WTC11 (cell line): ENCODE measurements around the gene FAM181A. TPM values are rescaled to one million over a fixed set of nuclear protein-coding genes. Genes with fewer than 3 reads are reported as not detected.

Experiments used
- ATAC-seq: fragments of 200-7000 bp; cut with Tn5 transposase; 2 replicates; pipeline ENCODE4 v1.10.0; 2021; ENCODE audit warnings: mild to moderate bottlenecking, moderate library complexity
- CTCF ChIA-PET: fragments of 300-600 bp; sonication (Branson Sonifier 250); formaldehyde crosslinking; loops from one replicate; lab custom pipeline; 2021; ENCODE audit warnings: antibody characterized with exemption; lab: Charles Lee
- POLR2A ChIA-PET: fragments of 350-600 bp; sonication (Branson Sonifier 250); formaldehyde crosslinking; loops from one replicate; lab custom pipeline; 2021; ENCODE audit warnings: antibody characterized with exemption; lab: Charles Lee
- DNase-seq: peaks from one replicate; pipeline ENCODE4 v3.0.0; 2021; ENCODE audit warnings: low spot score
- H3K27ac Mint-ChIP-seq: 2 replicates; pipeline ENCODE4 v1.8.0; 2021; ENCODE audit warnings: mixed read lengths
- H3K27me3 Mint-ChIP-seq: 2 replicates; pipeline ENCODE4 v1.8.0; 2021; ENCODE audit warnings: low read depth, mild to moderate bottlenecking, moderate library complexity, mixed read lengths
- H3K36me3 Mint-ChIP-seq: 2 replicates; pipeline ENCODE4 v1.8.0; 2021; ENCODE audit warnings: mixed read lengths
- H3K4me1 Mint-ChIP-seq: 2 replicates; pipeline ENCODE4 v1.8.0; 2022; ENCODE audit warnings: mixed read lengths
- H3K4me3 Mint-ChIP-seq: 2 replicates; pipeline ENCODE4 v1.8.0; 2021; ENCODE audit warnings: mild to moderate bottlenecking, moderate library complexity, mixed read lengths
- H3K9me3 Mint-ChIP-seq: 2 replicates; pipeline ENCODE4 v1.8.0; 2021; ENCODE audit warnings: mixed read lengths
- CDX4 ChIP-seq: fragments of 250-450 bp; sonication (Bioruptor Pico); IDR thresholded peaks from 2 replicates; pipeline ENCODE4 v1.9.0; 2021; ENCODE audit warnings: moderate library complexity, mild to moderate bottlenecking, inconsistent platforms, borderline replicate concordance
- FOXJ3 ChIP-seq: sonication (generic); formaldehyde crosslinking; IDR thresholded peaks from 2 replicates; pipeline ENCODE4 v1.9.0; 2021; ENCODE audit warnings: missing genetic modification reagents, mild to moderate bottlenecking, borderline replicate concordance
- FOXP1 ChIP-seq: sonication (generic); formaldehyde crosslinking; IDR thresholded peaks from 2 replicates; pipeline ENCODE4 v1.8.0; 2022; ENCODE audit warnings: missing genetic modification reagents, mild to moderate bottlenecking, moderate library complexity, borderline replicate concordance
- GRHL2 ChIP-seq: fragments of 250-450 bp; sonication (Bioruptor Pico); IDR thresholded peaks from 2 replicates; pipeline ENCODE4 v1.8.0; 2022; ENCODE audit warnings: mild to moderate bottlenecking, moderate library complexity; ENCODE audit not compliant: insufficient replicate concordance, severe bottlenecking
- NFYB ChIP-seq: sonication (generic); formaldehyde crosslinking; conservative IDR thresholded peaks from 2 replicates; pipeline ENCODE4 v1.8.0; 2022; ENCODE audit warnings: low read depth, missing genetic modification reagents
- NR1H2 ChIP-seq: sonication (generic); formaldehyde crosslinking; IDR thresholded peaks from 2 replicates; pipeline ENCODE4 v1.9.0; 2021; ENCODE audit warnings: mild to moderate bottlenecking, moderate library complexity, missing genetic modification reagents
- NR2C2 ChIP-seq: sonication (generic); formaldehyde crosslinking; IDR thresholded peaks from 2 replicates; pipeline ENCODE4 v1.8.0; 2022; ENCODE audit warnings: mild to moderate bottlenecking, missing genetic modification reagents
- TEAD1 ChIP-seq: sonication (generic); formaldehyde crosslinking; IDR thresholded peaks from 2 replicates; pipeline ENCODE4 v1.8.0; 2022; ENCODE audit warnings: mild to moderate bottlenecking, missing genetic modification reagents
- TEAD4 ChIP-seq: sonication (generic); formaldehyde crosslinking; IDR thresholded peaks from 2 replicates; pipeline ENCODE4 v1.8.0; 2022; ENCODE audit warnings: mild to moderate bottlenecking, missing genetic modification reagents
- ZNF121 ChIP-seq: sonication (generic); formaldehyde crosslinking; IDR thresholded peaks from 2 replicates; pipeline ENCODE4 v1.8.0; 2023; ENCODE audit warnings: missing genetic modification reagents
- ZNF423 ChIP-seq: fragments of 250-450 bp; sonication (Bioruptor Pico); IDR thresholded peaks from 2 replicates; pipeline ENCODE4 v2.1.2; 2022; ENCODE audit warnings: mild to moderate bottlenecking, moderate library complexity
- total RNA-seq: library from RNA; stranded (reverse); gene quantifications from 3 replicates; pipeline ENCODE4 v1.2.3, GENCODE V29; 2021
- TF ChIP-seq, protein P1 (sequence below): sonication (generic); formaldehyde crosslinking; IDR thresholded peaks from 2 replicates; pipeline ENCODE4 v1.8.1; 2023; ENCODE audit warnings: mild to moderate bottlenecking, moderate library complexity, missing genetic modification reagents
- TF ChIP-seq, protein P2 (sequence below): sonication (generic); formaldehyde crosslinking; IDR thresholded peaks from 2 replicates; pipeline ENCODE4 v1.8.1; 2022; ENCODE audit warnings: low read depth, missing genetic modification reagents, borderline replicate concordance
- TF ChIP-seq, protein P3 (sequence below): sonication (generic); formaldehyde crosslinking; IDR thresholded peaks from 2 replicates; pipeline ENCODE4 v1.8.1; 2022; ENCODE audit warnings: mild to moderate bottlenecking, missing genetic modification reagents, moderate library complexity, borderline replicate concordance
- TF ChIP-seq, protein P4 (sequence below): sonication (generic); formaldehyde crosslinking; IDR thresholded peaks from 2 replicates; pipeline ENCODE4 v1.8.1; 2023; ENCODE audit warnings: mild to moderate bottlenecking, missing genetic modification reagents, borderline replicate concordance
- TF ChIP-seq, protein P5 (sequence below): sonication (generic); formaldehyde crosslinking; IDR thresholded peaks from 2 replicates; pipeline ENCODE4 v1.8.0; 2022; ENCODE audit warnings: mild to moderate bottlenecking, missing genetic modification reagents

Gene FAM181A
- total RNA-seq, 1 experiment from 2014 or later = not detected

- no peaks in the 10 kb centered on the region for H3K4me1 Mint-ChIP-seq
- CTCF ChIA-PET = interaction anchor here (3.1 kb wide), 1 partner anchor 25 kb away, joined by 18 read pairs; no protein-coding TSS in a partner anchor
These were observed 38.2 kb downstream of the FAM181A start for GRCh38 chr14:93965287-93965821.

DNA sequence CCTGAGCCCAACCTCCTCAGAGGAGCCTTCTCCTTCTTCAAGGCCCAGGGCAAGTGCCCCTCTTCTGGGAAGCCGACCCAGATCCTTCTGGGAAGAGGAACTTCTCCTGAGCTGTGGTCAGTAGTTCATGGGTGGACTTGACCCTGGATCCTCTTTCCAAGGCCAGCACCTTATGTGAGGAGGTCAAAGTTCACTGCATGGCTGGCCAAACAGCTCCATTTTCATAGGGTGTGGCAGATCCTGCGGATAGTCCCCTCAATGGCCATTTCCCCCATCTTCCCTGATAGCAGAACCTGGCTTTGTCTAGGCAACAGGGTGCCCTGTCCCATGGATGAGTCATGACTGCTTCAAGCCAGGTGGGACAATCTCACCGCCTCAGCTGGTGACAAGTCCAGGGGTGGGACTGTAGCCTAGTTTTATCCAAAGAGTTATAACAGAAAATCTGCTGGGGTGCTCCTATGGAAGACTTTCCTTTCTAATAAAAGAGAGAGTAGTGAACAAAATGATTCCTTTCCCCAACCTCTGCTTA, 38.9 kb downstream of the FAM181A start:
- ChIA-PET CTCF (no interaction called here), POLR2A (no interaction called here)
- ATAC-seq (no peak), DNase-seq (no peak)
- Mint-ChIP-seq H3K36me3 (no peaks in the 10 kb centered on the region), H3K9me3 (no peaks in the 10 kb centered on the region), H3K27me3 (no peaks in the 10 kb centered on the region), H3K27ac (no peak overlapping the region), H3K4me3 (no peak overlapping the region), H3K4me1 (no peaks in the 10 kb centered on the region)
- TF ChIP-seq, protein P1, sequence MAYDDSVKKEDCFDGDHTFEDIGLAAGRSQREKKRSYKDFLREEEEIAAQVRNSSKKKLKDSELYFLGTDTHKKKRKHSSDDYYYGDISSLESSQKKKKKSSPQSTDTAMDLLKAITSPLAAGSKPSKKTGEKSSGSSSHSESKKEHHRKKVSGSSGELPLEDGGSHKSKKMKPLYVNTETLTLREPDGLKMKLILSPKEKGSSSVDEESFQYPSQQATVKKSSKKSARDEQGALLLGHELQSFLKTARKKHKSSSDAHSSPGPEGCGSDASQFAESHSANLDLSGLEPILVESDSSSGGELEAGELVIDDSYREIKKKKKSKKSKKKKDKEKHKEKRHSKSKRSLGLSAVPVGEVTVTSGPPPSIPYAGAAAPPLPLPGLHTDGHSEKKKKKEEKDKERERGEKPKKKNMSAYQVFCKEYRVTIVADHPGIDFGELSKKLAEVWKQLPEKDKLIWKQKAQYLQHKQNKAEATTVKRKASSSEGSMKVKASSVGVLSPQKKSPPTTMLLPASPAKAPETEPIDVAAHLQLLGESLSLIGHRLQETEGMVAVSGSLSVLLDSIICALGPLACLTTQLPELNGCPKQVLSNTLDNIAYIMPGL (CRISPR knock-in tag) = no peak
- TF ChIP-seq, protein P2, sequence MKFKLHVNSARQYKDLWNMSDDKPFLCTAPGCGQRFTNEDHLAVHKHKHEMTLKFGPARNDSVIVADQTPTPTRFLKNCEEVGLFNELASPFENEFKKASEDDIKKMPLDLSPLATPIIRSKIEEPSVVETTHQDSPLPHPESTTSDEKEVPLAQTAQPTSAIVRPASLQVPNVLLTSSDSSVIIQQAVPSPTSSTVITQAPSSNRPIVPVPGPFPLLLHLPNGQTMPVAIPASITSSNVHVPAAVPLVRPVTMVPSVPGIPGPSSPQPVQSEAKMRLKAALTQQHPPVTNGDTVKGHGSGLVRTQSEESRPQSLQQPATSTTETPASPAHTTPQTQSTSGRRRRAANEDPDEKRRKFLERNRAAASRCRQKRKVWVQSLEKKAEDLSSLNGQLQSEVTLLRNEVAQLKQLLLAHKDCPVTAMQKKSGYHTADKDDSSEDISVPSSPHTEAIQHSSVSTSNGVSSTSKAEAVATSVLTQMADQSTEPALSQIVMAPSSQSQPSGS = no peak

More at GRCh38 chr14:93965287-93965821, 38.2 kb downstream of the FAM181A start:
- DNase-seq = no peak
- no peaks in the 10 kb centered on the region for H3K9me3 Mint-ChIP-seq
- H3K36me3 Mint-ChIP-seq = no peaks in the 10 kb centered on the region
- ATAC-seq = no peak
- no peaks in the 10 kb centered on the region for H3K27me3 Mint-ChIP-seq
- no peak overlapping the region for H3K4me3 Mint-ChIP-seq
- no peak overlapping the region for H3K27ac Mint-ChIP-seq
- POLR2A ChIA-PET = no interaction called here
- no peak for TF ChIP-seq NR2C2 (CRISPR knock-in tag)
- TF ChIP-seq, protein P2 = no peak
- TF ChIP-seq, protein P3, sequence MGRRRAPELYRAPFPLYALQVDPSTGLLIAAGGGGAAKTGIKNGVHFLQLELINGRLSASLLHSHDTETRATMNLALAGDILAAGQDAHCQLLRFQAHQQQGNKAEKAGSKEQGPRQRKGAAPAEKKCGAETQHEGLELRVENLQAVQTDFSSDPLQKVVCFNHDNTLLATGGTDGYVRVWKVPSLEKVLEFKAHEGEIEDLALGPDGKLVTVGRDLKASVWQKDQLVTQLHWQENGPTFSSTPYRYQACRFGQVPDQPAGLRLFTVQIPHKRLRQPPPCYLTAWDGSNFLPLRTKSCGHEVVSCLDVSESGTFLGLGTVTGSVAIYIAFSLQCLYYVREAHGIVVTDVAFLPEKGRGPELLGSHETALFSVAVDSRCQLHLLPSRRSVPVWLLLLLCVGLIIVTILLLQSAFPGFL (CRISPR knock-in tag) = no peak

DNA sequence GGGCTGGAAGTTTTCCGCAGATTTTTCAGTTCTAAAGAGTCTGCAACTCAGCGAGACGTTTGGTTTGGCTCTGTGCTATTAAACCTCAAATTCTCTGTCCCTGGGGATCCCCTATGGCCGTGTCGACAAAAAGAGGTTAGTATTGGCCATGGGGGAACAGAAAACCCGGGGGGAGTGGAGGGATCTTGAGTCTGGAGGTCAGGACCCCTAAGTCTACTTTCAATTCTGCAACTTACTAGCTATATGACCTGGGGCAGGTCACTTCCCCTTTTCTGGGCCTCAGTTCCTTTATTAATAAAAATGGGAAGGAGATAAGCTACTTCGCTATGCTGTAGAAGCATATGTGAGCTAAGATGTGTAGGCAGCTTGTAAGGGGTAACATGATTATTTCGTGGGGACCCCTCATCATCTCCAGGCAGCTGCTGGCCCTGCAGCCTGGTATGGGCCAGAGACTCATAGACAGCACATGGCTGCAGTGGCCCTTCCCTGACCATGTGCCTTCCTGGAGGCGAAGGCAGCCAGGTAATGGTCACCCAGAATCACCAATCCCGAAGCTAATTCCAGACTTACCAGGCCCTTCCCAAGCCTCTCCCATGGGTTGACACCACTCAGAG, 40.6 kb downstream of the FAM181A start:
- POLR2A ChIA-PET = no interaction called here
- ATAC-seq (no peak), DNase-seq (no peak)
- CTCF ChIA-PET = interaction anchor here (0.9 to 2.3 kb wide), 2 partner anchors 14 to 28 kb away, joined by 3 to 18 read pairs; no protein-coding TSS in a partner anchor
- Mint-ChIP-seq H3K27ac (no peak overlapping the region), H3K27me3 (no peaks in the 10 kb centered on the region), H3K36me3 (no peaks in the 10 kb centered on the region), H3K4me3 (no peak overlapping the region), H3K9me3 (no peaks in the 10 kb centered on the region), H3K4me1 (no peaks in the 10 kb centered on the region)
- TF ChIP-seq NFYB (CRISPR knock-in tag) = no peak
- no peak for TF ChIP-seq FOXJ3 (CRISPR knock-in tag)
- no peak for TF ChIP-seq TEAD4 (CRISPR knock-in tag)
- TF ChIP-seq NR1H2 (CRISPR knock-in tag) = no peak
- TF ChIP-seq CDX4 = no peak
- TF ChIP-seq TEAD1 (CRISPR knock-in tag) = no peak
- no peak for TF ChIP-seq FOXP1
- TF ChIP-seq ZNF121 (CRISPR knock-in tag) = no peak
- TF ChIP-seq, protein P4, sequence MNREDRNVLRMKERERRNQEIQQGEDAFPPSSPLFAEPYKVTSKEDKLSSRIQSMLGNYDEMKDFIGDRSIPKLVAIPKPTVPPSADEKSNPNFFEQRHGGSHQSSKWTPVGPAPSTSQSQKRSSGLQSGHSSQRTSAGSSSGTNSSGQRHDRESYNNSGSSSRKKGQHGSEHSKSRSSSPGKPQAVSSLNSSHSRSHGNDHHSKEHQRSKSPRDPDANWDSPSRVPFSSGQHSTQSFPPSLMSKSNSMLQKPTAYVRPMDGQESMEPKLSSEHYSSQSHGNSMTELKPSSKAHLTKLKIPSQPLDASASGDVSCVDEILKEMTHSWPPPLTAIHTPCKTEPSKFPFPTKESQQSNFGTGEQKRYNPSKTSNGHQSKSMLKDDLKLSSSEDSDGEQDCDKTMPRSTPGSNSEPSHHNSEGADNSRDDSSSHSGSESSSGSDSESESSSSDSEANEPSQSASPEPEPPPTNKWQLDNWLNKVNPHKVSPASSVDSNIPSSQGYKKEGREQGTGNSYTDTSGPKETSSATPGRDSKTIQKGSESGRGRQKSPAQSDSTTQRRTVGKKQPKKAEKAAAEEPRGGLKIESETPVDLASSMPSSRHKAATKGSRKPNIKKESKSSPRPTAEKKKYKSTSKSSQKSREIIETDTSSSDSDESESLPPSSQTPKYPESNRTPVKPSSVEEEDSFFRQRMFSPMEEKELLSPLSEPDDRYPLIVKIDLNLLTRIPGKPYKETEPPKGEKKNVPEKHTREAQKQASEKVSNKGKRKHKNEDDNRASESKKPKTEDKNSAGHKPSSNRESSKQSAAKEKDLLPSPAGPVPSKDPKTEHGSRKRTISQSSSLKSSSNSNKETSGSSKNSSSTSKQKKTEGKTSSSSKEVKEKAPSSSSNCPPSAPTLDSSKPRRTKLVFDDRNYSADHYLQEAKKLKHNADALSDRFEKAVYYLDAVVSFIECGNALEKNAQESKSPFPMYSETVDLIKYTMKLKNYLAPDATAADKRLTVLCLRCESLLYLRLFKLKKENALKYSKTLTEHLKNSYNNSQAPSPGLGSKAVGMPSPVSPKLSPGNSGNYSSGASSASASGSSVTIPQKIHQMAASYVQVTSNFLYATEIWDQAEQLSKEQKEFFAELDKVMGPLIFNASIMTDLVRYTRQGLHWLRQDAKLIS (CRISPR knock-in tag) = no peak
- TF ChIP-seq, protein P5, sequence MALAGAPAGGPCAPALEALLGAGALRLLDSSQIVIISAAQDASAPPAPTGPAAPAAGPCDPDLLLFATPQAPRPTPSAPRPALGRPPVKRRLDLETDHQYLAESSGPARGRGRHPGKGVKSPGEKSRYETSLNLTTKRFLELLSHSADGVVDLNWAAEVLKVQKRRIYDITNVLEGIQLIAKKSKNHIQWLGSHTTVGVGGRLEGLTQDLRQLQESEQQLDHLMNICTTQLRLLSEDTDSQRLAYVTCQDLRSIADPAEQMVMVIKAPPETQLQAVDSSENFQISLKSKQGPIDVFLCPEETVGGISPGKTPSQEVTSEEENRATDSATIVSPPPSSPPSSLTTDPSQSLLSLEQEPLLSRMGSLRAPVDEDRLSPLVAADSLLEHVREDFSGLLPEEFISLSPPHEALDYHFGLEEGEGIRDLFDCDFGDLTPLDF (CRISPR knock-in tag) = no peak
- TF ChIP-seq ZNF423 (CRISPR knock-in tag) = no peak
- no peak for TF ChIP-seq GRHL2 (CRISPR knock-in tag)
